HepG2 (cell line): ENCODE data around the gene TIMM44. TPM values are rescaled to one million over a fixed set of nuclear protein-coding genes. Genes with fewer than 3 reads are reported as not detected.

Source experiments
- MEF2D ChIP-seq: sonication (generic); formaldehyde crosslinking; IDR thresholded peaks from 2 replicates; pipeline ENCODE4 v1.5.1; 2020; ENCODE audit warnings: mild to moderate bottlenecking, missing genetic modification reagents
- PHB2 ChIP-seq: fragments of 450-650 bp; IDR thresholded peaks from 2 replicates; pipeline ENCODE4 v1.6.1; 2018; ENCODE audit not compliant: partially characterized antibody
- PRPF4 ChIP-seq: fragments of 200-400 bp; formaldehyde crosslinking; IDR thresholded peaks from 2 replicates; pipeline ENCODE4 v1.6.1; 2016; ENCODE audit warnings: low read length, low read depth; ENCODE audit not compliant: poor library complexity, severe bottlenecking
- RNF2 ChIP-seq: fragments of 450-650 bp; conservative IDR thresholded peaks from 2 replicates; pipeline ENCODE4 v1.6.1; 2016; ENCODE audit warnings: low read depth
- TCF12 ChIP-seq, 2 experiments: fragments of 450-650 bp in 1 of 2; sonication (generic) in 1 of 2; formaldehyde crosslinking in 1 of 2; IDR thresholded peaks; 2 replicates each; pipeline versions ENCODE4 v1.6.1 to v1.8.0; 2017 to 2022; ENCODE audit warnings: antibody characterized with exemption in 1 of 2, mild to moderate bottlenecking in 1 of 2, missing genetic modification reagents in 1 of 2, moderate library complexity in 1 of 2
- ZNF232 ChIP-seq: sonication (generic); formaldehyde crosslinking; IDR thresholded peaks from 2 replicates; pipeline ENCODE4 v1.4.0; 2020; ENCODE audit warnings: missing genetic modification reagents, borderline replicate concordance
- polyA plus RNA-seq, 8 experiments: library from polyadenylated mRNA; depleted of rRNA in 3 of 8; stranded (reverse) in 7 of 8; unstranded in 1 of 8; fragments of >200 nt; fragmentation: Illumina TruSeq in 4 of 8; extraction: Trizol in 4 of 8; gene quantifications; 2 replicates each; pipeline versions ENCODE4 v1.2.1 to v1.2.3, GENCODE V29; 2011 to 2016; ENCODE audit warnings: low read depth in 4 of 8, missing spikeins in 1 of 8, mixed read lengths in 1 of 8; ENCODE audit not compliant: insufficient read depth in 1 of 8
- total RNA-seq, 5 experiments: library from RNA; depleted of rRNA; stranded (reverse); fragments of >200 nt; fragmentation: Illumina TruSeq; extraction: Trizol; gene quantifications; 2 replicates each; pipeline ENCODE4 v1.2.3, GENCODE V29; 2016; ENCODE audit warnings: low read depth in 1 of 5
- TF ChIP-seq, protein P1 (sequence below): sonication (generic); formaldehyde crosslinking; IDR thresholded peaks from 2 replicates; pipeline ENCODE4 v1.5.1; 2020; ENCODE audit warnings: mild to moderate bottlenecking, moderate library complexity, missing genetic modification reagents
- TF ChIP-seq, protein P2 (sequence below): sonication (generic); formaldehyde crosslinking; conservative IDR thresholded peaks from 2 replicates; pipeline ENCODE4 v1.8.0; 2022; ENCODE audit warnings: low read depth, missing genetic modification reagents
- TF ChIP-seq, protein P3 (sequence below), 2 experiments: sonication (generic) in 1 of 2; formaldehyde crosslinking in 1 of 2; IDR thresholded peaks; 2 replicates each; pipeline versions ENCODE4 v1.5.1 to v1.6.1; 2011 to 2020; ENCODE audit warnings: borderline replicate concordance in 1 of 2, low read depth in 1 of 2, low read length in 1 of 2, mild to moderate bottlenecking in 1 of 2, missing genetic modification reagents in 1 of 2, moderate library complexity in 1 of 2
- TF ChIP-seq, protein P4 (sequence below): sonication (generic); formaldehyde crosslinking; IDR thresholded peaks from 2 replicates; pipeline ENCODE4 v1.4.0; 2020; ENCODE audit warnings: mild to moderate bottlenecking, missing genetic modification reagents
- TF ChIP-seq, protein P5 (sequence below): sonication (generic); formaldehyde crosslinking; IDR thresholded peaks from 2 replicates; pipeline ENCODE4 v1.9.0; 2022; ENCODE audit warnings: low read depth, missing genetic modification reagents
- TF ChIP-seq, protein P6 (sequence below): sonication (generic); formaldehyde crosslinking; IDR thresholded peaks from 2 replicates; pipeline ENCODE4 v1.5.0; 2020; ENCODE audit warnings: missing genetic modification reagents
- TF ChIP-seq, protein P7 (sequence below): sonication (generic); formaldehyde crosslinking; IDR thresholded peaks from 2 replicates; pipeline ENCODE4 v1.8.1; 2022; ENCODE audit warnings: mild to moderate bottlenecking, missing genetic modification reagents

Gene TIMM44
- total and polyA plus RNA-seq, 2 of the 13 experiments (the other 11 are each of a cell fraction or from before 2014, with no cell fraction given), result 42.9 to 72.6 TPM

DNA sequence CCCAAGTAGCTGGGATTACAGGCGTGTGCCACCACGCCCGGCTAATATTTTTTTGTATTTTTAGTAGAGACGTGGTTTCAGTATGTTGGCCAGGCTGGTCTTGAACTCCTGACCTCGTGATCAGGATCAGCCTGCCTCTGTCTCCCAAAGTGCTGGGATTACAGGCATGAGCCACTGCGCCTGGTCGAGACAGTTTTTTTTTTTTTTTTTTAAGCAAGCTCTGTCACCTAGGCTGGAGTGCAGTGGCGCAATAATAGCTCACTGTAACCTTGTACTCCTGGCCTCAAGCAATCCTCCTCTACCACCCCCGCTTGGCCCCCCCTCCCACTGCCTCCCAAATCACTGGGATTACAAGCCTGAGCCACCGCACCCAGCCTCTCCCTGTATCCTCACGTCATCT lies 46.2 kb downstream of the TIMM44 start (continued):
- no peak for TF ChIP-seq TCF12 (IDR thresholded peaks at IDR 0.05)
- TF ChIP-seq TCF12 (CRISPR knock-in tag; IDR thresholded peaks at IDR 0.05), result peak; percentile 27; the same call in 1 of the 2 replicates
- TF ChIP-seq, protein P1, sequence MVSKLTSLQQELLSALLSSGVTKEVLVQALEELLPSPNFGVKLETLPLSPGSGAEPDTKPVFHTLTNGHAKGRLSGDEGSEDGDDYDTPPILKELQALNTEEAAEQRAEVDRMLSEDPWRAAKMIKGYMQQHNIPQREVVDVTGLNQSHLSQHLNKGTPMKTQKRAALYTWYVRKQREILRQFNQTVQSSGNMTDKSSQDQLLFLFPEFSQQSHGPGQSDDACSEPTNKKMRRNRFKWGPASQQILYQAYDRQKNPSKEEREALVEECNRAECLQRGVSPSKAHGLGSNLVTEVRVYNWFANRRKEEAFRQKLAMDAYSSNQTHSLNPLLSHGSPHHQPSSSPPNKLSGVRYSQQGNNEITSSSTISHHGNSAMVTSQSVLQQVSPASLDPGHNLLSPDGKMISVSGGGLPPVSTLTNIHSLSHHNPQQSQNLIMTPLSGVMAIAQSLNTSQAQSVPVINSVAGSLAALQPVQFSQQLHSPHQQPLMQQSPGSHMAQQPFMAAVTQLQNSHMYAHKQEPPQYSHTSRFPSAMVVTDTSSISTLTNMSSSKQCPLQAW (CRISPR knock-in tag), result peak; percentile 55; the same call in 1 of the 2 replicates
- TF ChIP-seq, protein P2, sequence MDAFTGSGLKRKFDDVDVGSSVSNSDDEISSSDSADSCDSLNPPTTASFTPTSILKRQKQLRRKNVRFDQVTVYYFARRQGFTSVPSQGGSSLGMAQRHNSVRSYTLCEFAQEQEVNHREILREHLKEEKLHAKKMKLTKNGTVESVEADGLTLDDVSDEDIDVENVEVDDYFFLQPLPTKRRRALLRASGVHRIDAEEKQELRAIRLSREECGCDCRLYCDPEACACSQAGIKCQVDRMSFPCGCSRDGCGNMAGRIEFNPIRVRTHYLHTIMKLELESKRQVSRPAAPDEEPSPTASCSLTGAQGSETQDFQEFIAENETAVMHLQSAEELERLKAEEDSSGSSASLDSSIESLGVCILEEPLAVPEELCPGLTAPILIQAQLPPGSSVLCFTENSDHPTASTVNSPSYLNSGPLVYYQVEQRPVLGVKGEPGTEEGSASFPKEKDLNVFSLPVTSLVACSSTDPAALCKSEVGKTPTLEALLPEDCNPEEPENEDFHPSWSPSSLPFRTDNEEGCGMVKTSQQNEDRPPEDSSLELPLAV, result no peak
- no peak for TF ChIP-seq PHB2
- TF ChIP-seq, protein P3, sequence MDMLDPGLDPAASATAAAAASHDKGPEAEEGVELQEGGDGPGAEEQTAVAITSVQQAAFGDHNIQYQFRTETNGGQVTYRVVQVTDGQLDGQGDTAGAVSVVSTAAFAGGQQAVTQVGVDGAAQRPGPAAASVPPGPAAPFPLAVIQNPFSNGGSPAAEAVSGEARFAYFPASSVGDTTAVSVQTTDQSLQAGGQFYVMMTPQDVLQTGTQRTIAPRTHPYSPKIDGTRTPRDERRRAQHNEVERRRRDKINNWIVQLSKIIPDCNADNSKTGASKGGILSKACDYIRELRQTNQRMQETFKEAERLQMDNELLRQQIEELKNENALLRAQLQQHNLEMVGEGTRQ (IDR thresholded peaks at IDR 0.05; ENCODE audit: low read depth, low read length), result no peak
- TF ChIP-seq, protein P3 (CRISPR knock-in tag; IDR thresholded peaks at IDR 0.05; ENCODE audit: borderline replicate concordance), result no peak
- TF ChIP-seq PRPF4, result no peak
- TF ChIP-seq, protein P4, sequence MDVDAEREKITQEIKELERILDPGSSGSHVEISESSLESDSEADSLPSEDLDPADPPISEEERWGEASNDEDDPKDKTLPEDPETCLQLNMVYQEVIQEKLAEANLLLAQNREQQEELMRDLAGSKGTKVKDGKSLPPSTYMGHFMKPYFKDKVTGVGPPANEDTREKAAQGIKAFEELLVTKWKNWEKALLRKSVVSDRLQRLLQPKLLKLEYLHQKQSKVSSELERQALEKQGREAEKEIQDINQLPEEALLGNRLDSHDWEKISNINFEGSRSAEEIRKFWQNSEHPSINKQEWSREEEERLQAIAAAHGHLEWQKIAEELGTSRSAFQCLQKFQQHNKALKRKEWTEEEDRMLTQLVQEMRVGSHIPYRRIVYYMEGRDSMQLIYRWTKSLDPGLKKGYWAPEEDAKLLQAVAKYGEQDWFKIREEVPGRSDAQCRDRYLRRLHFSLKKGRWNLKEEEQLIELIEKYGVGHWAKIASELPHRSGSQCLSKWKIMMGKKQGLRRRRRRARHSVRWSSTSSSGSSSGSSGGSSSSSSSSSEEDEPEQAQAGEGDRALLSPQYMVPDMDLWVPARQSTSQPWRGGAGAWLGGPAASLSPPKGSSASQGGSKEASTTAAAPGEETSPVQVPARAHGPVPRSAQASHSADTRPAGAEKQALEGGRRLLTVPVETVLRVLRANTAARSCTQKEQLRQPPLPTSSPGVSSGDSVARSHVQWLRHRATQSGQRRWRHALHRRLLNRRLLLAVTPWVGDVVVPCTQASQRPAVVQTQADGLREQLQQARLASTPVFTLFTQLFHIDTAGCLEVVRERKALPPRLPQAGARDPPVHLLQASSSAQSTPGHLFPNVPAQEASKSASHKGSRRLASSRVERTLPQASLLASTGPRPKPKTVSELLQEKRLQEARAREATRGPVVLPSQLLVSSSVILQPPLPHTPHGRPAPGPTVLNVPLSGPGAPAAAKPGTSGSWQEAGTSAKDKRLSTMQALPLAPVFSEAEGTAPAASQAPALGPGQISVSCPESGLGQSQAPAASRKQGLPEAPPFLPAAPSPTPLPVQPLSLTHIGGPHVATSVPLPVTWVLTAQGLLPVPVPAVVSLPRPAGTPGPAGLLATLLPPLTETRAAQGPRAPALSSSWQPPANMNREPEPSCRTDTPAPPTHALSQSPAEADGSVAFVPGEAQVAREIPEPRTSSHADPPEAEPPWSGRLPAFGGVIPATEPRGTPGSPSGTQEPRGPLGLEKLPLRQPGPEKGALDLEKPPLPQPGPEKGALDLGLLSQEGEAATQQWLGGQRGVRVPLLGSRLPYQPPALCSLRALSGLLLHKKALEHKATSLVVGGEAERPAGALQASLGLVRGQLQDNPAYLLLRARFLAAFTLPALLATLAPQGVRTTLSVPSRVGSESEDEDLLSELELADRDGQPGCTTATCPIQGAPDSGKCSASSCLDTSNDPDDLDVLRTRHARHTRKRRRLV, result no peak
- peak; percentile 55; the same call in 1 of the 2 replicates for TF ChIP-seq MEF2D
- TF ChIP-seq, protein P5, sequence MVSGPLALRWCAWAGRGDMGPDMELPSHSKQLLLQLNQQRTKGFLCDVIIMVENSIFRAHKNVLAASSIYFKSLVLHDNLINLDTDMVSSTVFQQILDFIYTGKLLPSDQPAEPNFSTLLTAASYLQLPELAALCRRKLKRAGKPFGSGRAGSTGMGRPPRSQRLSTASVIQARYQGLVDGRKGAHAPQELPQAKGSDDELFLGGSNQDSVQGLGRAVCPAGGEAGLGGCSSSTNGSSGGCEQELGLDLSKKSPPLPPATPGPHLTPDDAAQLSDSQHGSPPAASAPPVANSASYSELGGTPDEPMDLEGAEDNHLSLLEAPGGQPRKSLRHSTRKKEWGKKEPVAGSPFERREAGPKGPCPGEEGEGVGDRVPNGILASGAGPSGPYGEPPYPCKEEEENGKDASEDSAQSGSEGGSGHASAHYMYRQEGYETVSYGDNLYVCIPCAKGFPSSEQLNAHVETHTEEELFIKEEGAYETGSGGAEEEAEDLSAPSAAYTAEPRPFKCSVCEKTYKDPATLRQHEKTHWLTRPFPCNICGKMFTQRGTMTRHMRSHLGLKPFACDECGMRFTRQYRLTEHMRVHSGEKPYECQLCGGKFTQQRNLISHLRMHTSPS (CRISPR knock-in tag), result no peak
- TF ChIP-seq, protein P6, sequence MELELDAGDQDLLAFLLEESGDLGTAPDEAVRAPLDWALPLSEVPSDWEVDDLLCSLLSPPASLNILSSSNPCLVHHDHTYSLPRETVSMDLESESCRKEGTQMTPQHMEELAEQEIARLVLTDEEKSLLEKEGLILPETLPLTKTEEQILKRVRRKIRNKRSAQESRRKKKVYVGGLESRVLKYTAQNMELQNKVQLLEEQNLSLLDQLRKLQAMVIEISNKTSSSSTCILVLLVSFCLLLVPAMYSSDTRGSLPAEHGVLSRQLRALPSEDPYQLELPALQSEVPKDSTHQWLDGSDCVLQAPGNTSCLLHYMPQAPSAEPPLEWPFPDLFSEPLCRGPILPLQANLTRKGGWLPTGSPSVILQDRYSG (CRISPR knock-in tag), result no peak
- no peak for TF ChIP-seq ZNF232 (CRISPR knock-in tag)
- TF ChIP-seq RNF2, result no peak
- TF ChIP-seq, protein P7, sequence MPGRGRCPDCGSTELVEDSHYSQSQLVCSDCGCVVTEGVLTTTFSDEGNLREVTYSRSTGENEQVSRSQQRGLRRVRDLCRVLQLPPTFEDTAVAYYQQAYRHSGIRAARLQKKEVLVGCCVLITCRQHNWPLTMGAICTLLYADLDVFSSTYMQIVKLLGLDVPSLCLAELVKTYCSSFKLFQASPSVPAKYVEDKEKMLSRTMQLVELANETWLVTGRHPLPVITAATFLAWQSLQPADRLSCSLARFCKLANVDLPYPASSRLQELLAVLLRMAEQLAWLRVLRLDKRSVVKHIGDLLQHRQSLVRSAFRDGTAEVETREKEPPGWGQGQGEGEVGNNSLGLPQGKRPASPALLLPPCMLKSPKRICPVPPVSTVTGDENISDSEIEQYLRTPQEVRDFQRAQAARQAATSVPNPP (CRISPR knock-in tag), result no peak
